Trophoblast cell (in vitro differentiated cells and primary cell): ENCODE data around the gene DEPDC7.

Experiments used
- DNase-seq, 2 donors: peaks; one replicate each; pipeline ENCODE4 v3.0.0-alpha.2; 2016
- H2AFZ ChIP-seq: 2 replicates; pipeline ENCODE4 v1.6.1; 2013; ENCODE audit warnings: low read length, moderate library complexity, mild to moderate bottlenecking; ENCODE audit not compliant: insufficient read depth, poor library complexity
- H2AK5ac ChIP-seq: 2 replicates; pipeline ENCODE4 v1.6.1; 2013; ENCODE audit warnings: mild to moderate bottlenecking, low read length
- H2BK120ac ChIP-seq: 2 replicates; pipeline ENCODE4 v1.6.1; 2013; ENCODE audit warnings: low read length, mild to moderate bottlenecking, moderate library complexity; ENCODE audit not compliant: insufficient read depth, poor library complexity
- H2BK12ac ChIP-seq: 2 replicates; pipeline ENCODE4 v1.6.1; 2013; ENCODE audit warnings: mild to moderate bottlenecking, low read length, moderate library complexity
- H2BK5ac ChIP-seq: 2 replicates; pipeline ENCODE4 v1.6.1; 2013; ENCODE audit warnings: low read length, low read depth, moderate library complexity, mild to moderate bottlenecking; ENCODE audit not compliant: poor library complexity
- H3K14ac ChIP-seq: 2 replicates; pipeline ENCODE4 v1.6.1; 2013; ENCODE audit warnings: mild to moderate bottlenecking, low read length
- H3K18ac ChIP-seq: 2 replicates; pipeline ENCODE4 v1.6.1; 2013; ENCODE audit warnings: mild to moderate bottlenecking, low read length
- H3K23ac ChIP-seq: 2 replicates; pipeline ENCODE4 v1.6.1; 2013; ENCODE audit warnings: low read length
- H3K27ac ChIP-seq: 2 replicates; pipeline ENCODE4 v1.5.1; 2013; ENCODE audit warnings: low read depth, mild to moderate bottlenecking, inconsistent platforms, low read length, moderate library complexity
- H3K27me3 ChIP-seq: 2 replicates; pipeline ENCODE4 v1.6.1; 2013; ENCODE audit warnings: inconsistent platforms, mild to moderate bottlenecking, low read length, moderate library complexity; ENCODE audit not compliant: insufficient read depth
- H3K36me3 ChIP-seq, 2 experiments: 1 replicate in 1 of 2; 2 replicates in 1 of 2; pipeline ENCODE4 v1.6.1; 2013; ENCODE audit warnings: low read length in 2 of 2, mild to moderate bottlenecking in 2 of 2, moderate library complexity in 1 of 2; ENCODE audit not compliant: insufficient read depth in 2 of 2, control insufficient read depth in 1 of 2
- H3K4ac ChIP-seq: 2 replicates; pipeline ENCODE4 v1.6.1; 2013; ENCODE audit warnings: low read depth, mild to moderate bottlenecking, low read length, moderate library complexity
- H3K4me1 ChIP-seq, 2 experiments: 1 replicate in 1 of 2; 2 replicates in 1 of 2; pipeline ENCODE4 v1.6.1; 2013; ENCODE audit warnings: low read length in 2 of 2, mild to moderate bottlenecking in 2 of 2, moderate library complexity in 1 of 2; ENCODE audit not compliant: insufficient read depth in 2 of 2, control insufficient read depth in 1 of 2
- H3K4me2 ChIP-seq: 2 replicates; pipeline ENCODE4 v1.6.1; 2013; ENCODE audit warnings: inconsistent platforms, mild to moderate bottlenecking, low read length, moderate library complexity
- H3K4me3 ChIP-seq: 2 replicates; pipeline ENCODE4 v1.5.1; 2013; ENCODE audit warnings: mild to moderate bottlenecking, low read depth, low read length, inconsistent platforms
- H3K79me1 ChIP-seq: one replicate; pipeline ENCODE4 v1.6.1; 2013; ENCODE audit warnings: low read length
- H3K79me2 ChIP-seq: 2 replicates; pipeline ENCODE4 v1.6.1; 2013; ENCODE audit warnings: low read length, mild to moderate bottlenecking; ENCODE audit not compliant: control insufficient read depth, insufficient read depth, poor library complexity
- H3K9ac ChIP-seq: 2 replicates; pipeline ENCODE4 v1.6.1; 2013; ENCODE audit warnings: mild to moderate bottlenecking, low read length
- H3K9me3 ChIP-seq: 2 replicates; pipeline ENCODE4 v1.6.1; 2013; ENCODE audit warnings: low read depth, mild to moderate bottlenecking, control low read depth, inconsistent platforms, low read length; ENCODE audit not compliant: insufficient read depth
- H4K12ac ChIP-seq: 2 replicates; pipeline ENCODE4 v1.6.1; 2013; ENCODE audit warnings: low read depth, mild to moderate bottlenecking, low read length, moderate library complexity
- H4K8ac ChIP-seq: 2 replicates; pipeline ENCODE4 v1.6.1; 2013; ENCODE audit warnings: low read depth, mild to moderate bottlenecking, low read length, moderate library complexity
- H4K91ac ChIP-seq: one replicate; pipeline ENCODE4 v1.6.1; 2013; ENCODE audit warnings: low read depth, mild to moderate bottlenecking, low read length, moderate library complexity
- WGBS: extraction: QIAGEN DNeasy Blood & Tissue Kit; methylation state at CpG from one replicate; pipeline ENCODE4 v1.1.7; 2013; ENCODE audit warnings: missing lambda C conversion rate; ENCODE audit not compliant: insufficient read length, insufficient coverage; ENCODE audit errors: extremely low coverage; 5-methylcytosine and 5-hydroxymethylcytosine counted together

DEPDC7 gene

GRCh38 chr11:33016654-33017053 is 976 bp downstream of the DEPDC7 start:
- Histone ChIP-seq H3K79me1 (peaks cover 4% of the 10 kb centered on the region), H3K4me3 (no peak overlapping the region), H3K4me2 (peak overlapping the region; percentile 87), H3K14ac (no peak overlapping the region), H4K12ac (no peak overlapping the region), H3K4me1 (peaks cover 2 to 11% of the 10 kb centered on the region in 2 experiments), H3K9ac (no peak overlapping the region), H4K8ac (no peak overlapping the region), H3K27me3 (no peaks in the 10 kb centered on the region), H2AK5ac (no peak overlapping the region), H3K18ac (no peak overlapping the region), H3K23ac (no peak overlapping the region), H4K91ac (no peak overlapping the region), H3K36me3 (no peaks in the 10 kb centered on the region), H3K4ac (no peak overlapping the region), H2AFZ (no peak overlapping the region), H3K27ac (no peak overlapping the region), H2BK12ac (no peak overlapping the region), H3K79me2 (no peaks in the 10 kb centered on the region), H3K9me3 (no peaks in the 10 kb centered on the region), H2BK5ac (no peak overlapping the region), H2BK120ac (no peak overlapping the region)
- no CpG with 5 or more reads among the region's 4 CpGs for WGBS
- DNase-seq: peak in 1 of 2 donors; percentile 44

GRCh38 chr11:33017478-33017877 is 1.8 kb downstream of the DEPDC7 start:
- Histone ChIP-seq H3K4me2 (no peak overlapping the region), H2BK12ac (peak overlapping the region; percentile 60), H3K27me3 (no peaks in the 10 kb centered on the region), H3K4me3 (no peak overlapping the region), H4K12ac (no peak overlapping the region), H2BK5ac (no peak overlapping the region), H2BK120ac (no peak overlapping the region), H3K79me2 (no peaks in the 10 kb centered on the region), H3K4ac (no peak overlapping the region), H3K18ac (no peak overlapping the region), H2AFZ (no peak overlapping the region), H3K23ac (no peak overlapping the region), H2AK5ac (no peak overlapping the region), H3K79me1 (peaks cover 4% of the 10 kb centered on the region), H4K8ac (no peak overlapping the region), H3K4me1 (peaks cover 2 to 11% of the 10 kb centered on the region in 2 experiments), H3K36me3 (no peaks in the 10 kb centered on the region), H3K9ac (no peak overlapping the region), H4K91ac (no peak overlapping the region), H3K9me3 (no peaks in the 10 kb centered on the region), H3K27ac (no peak overlapping the region), H3K14ac (no peak overlapping the region)
- DNase-seq: no peak
- WGBS: no CpG with 5 or more reads among the region's 9 CpGs

DNA sequence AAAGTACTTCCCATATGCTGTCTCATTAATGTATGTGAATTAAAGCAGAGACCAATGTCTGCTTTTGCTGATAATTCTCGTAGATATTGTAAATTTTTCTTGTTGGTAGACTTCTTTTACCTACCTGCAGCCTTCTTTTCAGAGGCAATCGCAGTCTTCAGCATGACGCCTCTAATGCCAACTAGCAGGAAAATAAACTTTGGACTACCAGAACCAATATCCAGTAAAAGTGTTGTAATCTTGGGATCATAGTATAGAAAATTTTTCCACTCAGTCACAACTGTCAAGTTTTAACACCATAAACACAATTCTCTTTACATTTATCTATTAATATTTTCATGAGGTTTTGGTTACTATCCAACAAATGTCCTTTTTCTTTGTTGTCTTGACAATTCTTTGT is 2.3 kb downstream of the DEPDC7 start:
- Histone ChIP-seq H2AFZ (no peak overlapping the region), H2BK120ac (no peak overlapping the region), H3K79me1 (peaks cover 4% of the 10 kb centered on the region), H2AK5ac (no peak overlapping the region), H2BK12ac (no peak overlapping the region), H3K4me1 (peaks cover 2 to 11% of the 10 kb centered on the region in 2 experiments), H3K9me3 (no peaks in the 10 kb centered on the region), H3K18ac (no peak overlapping the region), H3K4ac (no peak overlapping the region), H3K79me2 (no peaks in the 10 kb centered on the region), H4K8ac (no peak overlapping the region), H3K27me3 (no peaks in the 10 kb centered on the region), H3K4me2 (no peak overlapping the region), H3K27ac (no peak overlapping the region), H3K4me3 (no peak overlapping the region), H3K23ac (no peak overlapping the region), H3K36me3 (no peaks in the 10 kb centered on the region), H2BK5ac (no peak overlapping the region), H3K9ac (no peak overlapping the region), H4K12ac (no peak overlapping the region), H3K14ac (no peak overlapping the region), H4K91ac (no peak overlapping the region)
- no CpG with 5 or more reads among the region's 3 CpGs for WGBS
- no peak for DNase-seq

DNA sequence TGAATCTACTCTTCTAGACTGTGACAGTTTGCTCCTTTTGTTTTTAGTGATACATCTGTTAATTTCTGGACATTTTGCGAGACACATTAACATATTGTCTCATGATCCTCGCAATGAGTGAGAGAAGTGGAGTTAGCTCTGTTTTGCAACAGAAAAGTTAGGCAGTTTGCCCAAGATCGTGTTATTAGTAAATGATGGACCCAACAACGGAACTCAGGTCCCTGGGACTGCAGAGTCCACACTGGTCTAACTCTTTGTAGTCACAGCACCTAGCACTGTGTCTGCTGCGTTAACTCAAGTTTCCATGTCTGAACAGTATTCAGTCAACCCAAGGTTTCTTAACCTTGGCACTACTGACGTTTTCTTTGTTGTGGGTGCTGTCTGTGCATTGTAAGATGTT is 3.2 kb downstream of the DEPDC7 start:
- Histone ChIP-seq H4K91ac (no peak overlapping the region), H2BK12ac (no peak overlapping the region), H2BK120ac (no peak overlapping the region), H3K14ac (no peak overlapping the region), H3K4me2 (no peak overlapping the region), H3K36me3 (no peaks in the 10 kb centered on the region), H3K9ac (no peak overlapping the region), H3K4ac (no peak overlapping the region), H3K27me3 (no peaks in the 10 kb centered on the region), H4K12ac (no peak overlapping the region), H3K27ac (no peak overlapping the region), H2AK5ac (no peak overlapping the region), H3K79me1 (peaks cover 4% of the 10 kb centered on the region), H2BK5ac (no peak overlapping the region), H3K79me2 (no peaks in the 10 kb centered on the region), H3K4me3 (no peak overlapping the region), H4K8ac (no peak overlapping the region), H3K9me3 (no peaks in the 10 kb centered on the region), H2AFZ (no peak overlapping the region), H3K23ac (no peak overlapping the region), H3K18ac (no peak overlapping the region), H3K4me1 (peaks cover 2 to 11% of the 10 kb centered on the region in 2 experiments)
- no CpG with 5 or more reads among the region's 6 CpGs for WGBS
- DNase-seq: no peak
